HEK293 (cell line): ENCODE measurements around the gene ESRRG.

ENCODE experiments used
- CTCF ChIA-PET: fragments of 350-600 bp; formaldehyde crosslinking; extraction: SDS; loops from one replicate; lab custom pipeline; 2021; ENCODE audit warnings: antibody characterized with exemption; lab: Yijun Ruan, JAX
- POLR2A ChIA-PET: fragments of 300-600 bp; formaldehyde crosslinking; extraction: SDS; loops from one replicate; lab custom pipeline; 2020; ENCODE audit warnings: antibody characterized with exemption, inconsistent platforms; lab: Yijun Ruan, JAX
- H3K27ac ChIP-seq: fragments of 200-500 bp; sonication (Bioruptor generic); 2 replicates; pipeline ENCODE4 v1.5.1; 2014; ENCODE audit warnings: low read depth, low read length, control low read depth, inconsistent platforms; ENCODE audit errors: extremely low read depth
- H3K36me3 ChIP-seq, 2 experiments: fragments of 200-500 bp in 1 of 2; sonication (Bioruptor generic) in 1 of 2; 1 replicate in 1 of 2; 2 replicates in 1 of 2; pipeline ENCODE4 v1.5.1; 2014 to 2017; ENCODE audit warnings: inconsistent platforms in 2 of 2, low read length in 2 of 2; ENCODE audit not compliant: control insufficient read depth in 2 of 2, insufficient read depth in 1 of 2
- H3K4me1 ChIP-seq: fragments of 200-500 bp; sonication (Bioruptor generic); 2 replicates; pipeline ENCODE4 v1.5.1; 2014; ENCODE audit warnings: mild to moderate bottlenecking, low read length, inconsistent platforms; ENCODE audit not compliant: control insufficient read depth, insufficient read depth
- H3K4me3 ChIP-seq: 2 replicates; pipeline ENCODE4 v1.5.1; 2011; ENCODE audit warnings: low read depth, mild to moderate bottlenecking, control low read depth, low read length, moderate library complexity
- H3K9me3 ChIP-seq: fragments of 200-500 bp; sonication (Bioruptor generic); 2 replicates; pipeline ENCODE4 v1.5.1; 2014; ENCODE audit warnings: low read depth, low read length, inconsistent platforms; ENCODE audit not compliant: control insufficient read depth, insufficient read depth
- SETDB1 ChIP-seq: IDR thresholded peaks from one replicate; pipeline ENCODE4 v1.6.1; 2017; ENCODE audit warnings: mild to moderate bottlenecking, low read length, moderate library complexity, mixed read lengths; ENCODE audit not compliant: insufficient read length
- TRIM28 ChIP-seq: IDR thresholded peaks from 2 replicates; pipeline ENCODE4 v1.6.1; 2011; ENCODE audit warnings: low read length, control low read depth, borderline replicate concordance
- YY2 ChIP-seq: fragments of 450-650 bp; formaldehyde crosslinking; IDR thresholded peaks from 2 replicates; pipeline ENCODE4 v1.5.1; 2016; ENCODE audit warnings: missing biosample characterization, missing genetic modification characterization
- ZFP37 ChIP-seq: fragments of 450-650 bp; formaldehyde crosslinking; IDR thresholded peaks from 2 replicates; pipeline ENCODE4 v1.5.1; 2016; ENCODE audit warnings: missing biosample characterization, missing genetic modification characterization
- ZNF133 ChIP-seq: fragments of 450-650 bp; formaldehyde crosslinking; IDR thresholded peaks from 2 replicates; pipeline ENCODE4 v1.5.1; 2016; ENCODE audit warnings: missing biosample characterization, missing genetic modification characterization
- ZNF184 ChIP-seq: fragments of 450-650 bp; IDR thresholded peaks from 2 replicates; pipeline ENCODE4 v1.5.1; 2018; ENCODE audit warnings: missing biosample characterization, mild to moderate bottlenecking, missing genetic modification characterization
- ZNF223 ChIP-seq: fragments of 450-650 bp; formaldehyde crosslinking; IDR thresholded peaks from 2 replicates; pipeline ENCODE4 v1.5.1; 2016; ENCODE audit warnings: missing biosample characterization, missing genetic modification characterization
- ZNF26 ChIP-seq: fragments of 450-650 bp; formaldehyde crosslinking; IDR thresholded peaks from 2 replicates; pipeline ENCODE4 v1.5.1; 2016; ENCODE audit warnings: missing biosample characterization, missing genetic modification characterization
- ZNF266 ChIP-seq: fragments of 450-650 bp; formaldehyde crosslinking; IDR thresholded peaks from 2 replicates; pipeline ENCODE4 v1.5.1; 2016; ENCODE audit warnings: missing biosample characterization, missing genetic modification characterization, low read depth
- ZNF324 ChIP-seq: fragments of 450-650 bp; formaldehyde crosslinking; IDR thresholded peaks from 2 replicates; pipeline ENCODE4 v1.5.1; 2016; ENCODE audit warnings: missing biosample characterization, missing genetic modification characterization
- ZNF398 ChIP-seq: fragments of 450-650 bp; formaldehyde crosslinking; IDR thresholded peaks from 2 replicates; pipeline ENCODE4 v1.5.1; 2017; ENCODE audit warnings: missing biosample characterization, missing genetic modification characterization
- ZNF423 ChIP-seq: fragments of 450-650 bp; formaldehyde crosslinking; IDR thresholded peaks from 2 replicates; pipeline ENCODE4 v1.5.1; 2016; ENCODE audit warnings: missing biosample characterization, missing genetic modification characterization
- ZNF48 ChIP-seq: fragments of 450-650 bp; formaldehyde crosslinking; IDR thresholded peaks from 2 replicates; pipeline ENCODE4 v1.5.1; 2016; ENCODE audit warnings: missing biosample characterization, missing genetic modification characterization
- ZNF548 ChIP-seq: fragments of 450-650 bp; formaldehyde crosslinking; IDR thresholded peaks from 2 replicates; pipeline ENCODE4 v1.5.1; 2016; ENCODE audit warnings: missing biosample characterization, missing genetic modification characterization
- ZNF560 ChIP-seq: fragments of 450-650 bp; formaldehyde crosslinking; IDR thresholded peaks from 2 replicates; pipeline ENCODE4 v1.5.1; 2017; ENCODE audit warnings: missing biosample characterization, missing genetic modification characterization, borderline replicate concordance
- ZNF670 ChIP-seq: fragments of 450-650 bp; formaldehyde crosslinking; IDR thresholded peaks from 2 replicates; pipeline ENCODE4 v1.5.1; 2016; ENCODE audit warnings: missing biosample characterization, missing genetic modification characterization, low read depth
- ZNF701 ChIP-seq: fragments of 450-650 bp; formaldehyde crosslinking; IDR thresholded peaks from 2 replicates; pipeline ENCODE4 v1.5.1; 2016; ENCODE audit warnings: missing biosample characterization, missing genetic modification characterization
- ZNF747 ChIP-seq: fragments of 450-650 bp; formaldehyde crosslinking; IDR thresholded peaks from 2 replicates; pipeline ENCODE4 v1.5.1; 2016; ENCODE audit warnings: missing biosample characterization, missing genetic modification characterization
- TF ChIP-seq, protein P1 (sequence below): fragments of 450-650 bp; formaldehyde crosslinking; IDR thresholded peaks from 2 replicates; pipeline ENCODE4 v1.5.1; 2016; ENCODE audit warnings: missing biosample characterization, missing genetic modification characterization

Gene ESRRG

GRCh38 chr1:216722821-216723220 lies 408 bp downstream of the ESRRG start (continued):
- TF ChIP-seq ZNF184 (tag by site-specific recombination) (no peak), ZNF266 (tag by site-specific recombination) (no peak), ZNF670 (tag by site-specific recombination) (no peak), ZFP37 (tag by site-specific recombination) (no peak), ZNF48 (no peak), SETDB1 (no peak), ZNF26 (tag by site-specific recombination) (no peak)
- TF ChIP-seq, all 188 proteins: peak for 0

- no peak for TF ChIP-seq ZNF548 (tag by site-specific recombination)
- TF ChIP-seq ZNF324, result no peak
- no peak for TF ChIP-seq ZNF747 (tag by site-specific recombination)
- TF ChIP-seq ZNF701 (tag by site-specific recombination), result no peak
- no peak for TF ChIP-seq ZNF560 (tag by site-specific recombination)
- peak; percentile 28; the same call in 1 of the 2 replicates for TF ChIP-seq TRIM28
- no peak for TF ChIP-seq ZNF423
Measured at GRCh38 chr1:216721863-216722262, 1.4 kb downstream of the ESRRG start.

GRCh38 chr1:216721062-216721461 lies 2.2 kb downstream of the ESRRG start:
- ChIA-PET POLR2A (no interaction called here), CTCF (interaction anchor here (0.6 kb wide), 1 partner anchor 608 kb away, joined by 3 read pairs; no protein-coding TSS in a partner anchor)
- Histone ChIP-seq H3K4me1 (no peaks in the 10 kb centered on the region), H3K9me3 (no peaks in the 10 kb centered on the region), H3K27ac (no peak overlapping the region), H3K4me3 (no peak overlapping the region), H3K36me3 (no peaks in the 10 kb centered on the region)
- TF ChIP-seq, protein P1, sequence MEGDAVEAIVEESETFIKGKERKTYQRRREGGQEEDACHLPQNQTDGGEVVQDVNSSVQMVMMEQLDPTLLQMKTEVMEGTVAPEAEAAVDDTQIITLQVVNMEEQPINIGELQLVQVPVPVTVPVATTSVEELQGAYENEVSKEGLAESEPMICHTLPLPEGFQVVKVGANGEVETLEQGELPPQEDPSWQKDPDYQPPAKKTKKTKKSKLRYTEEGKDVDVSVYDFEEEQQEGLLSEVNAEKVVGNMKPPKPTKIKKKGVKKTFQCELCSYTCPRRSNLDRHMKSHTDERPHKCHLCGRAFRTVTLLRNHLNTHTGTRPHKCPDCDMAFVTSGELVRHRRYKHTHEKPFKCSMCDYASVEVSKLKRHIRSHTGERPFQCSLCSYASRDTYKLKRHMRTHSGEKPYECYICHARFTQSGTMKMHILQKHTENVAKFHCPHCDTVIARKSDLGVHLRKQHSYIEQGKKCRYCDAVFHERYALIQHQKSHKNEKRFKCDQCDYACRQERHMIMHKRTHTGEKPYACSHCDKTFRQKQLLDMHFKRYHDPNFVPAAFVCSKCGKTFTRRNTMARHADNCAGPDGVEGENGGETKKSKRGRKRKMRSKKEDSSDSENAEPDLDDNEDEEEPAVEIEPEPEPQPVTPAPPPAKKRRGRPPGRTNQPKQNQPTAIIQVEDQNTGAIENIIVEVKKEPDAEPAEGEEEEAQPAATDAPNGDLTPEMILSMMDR (tag by site-specific recombination), result no peak
- TF ChIP-seq YY2, result no peak
- no peak for TF ChIP-seq ZNF398 (tag by site-specific recombination)
- TF ChIP-seq ZNF223, result no peak
- TF ChIP-seq ZNF133 (tag by site-specific recombination), result no peak

More at GRCh38 chr1:216721863-216722262, 1.4 kb downstream of the ESRRG start:
- CTCF ChIA-PET, result no interaction called here
- Histone ChIP-seq H3K36me3 (no peaks in the 10 kb centered on the region), H3K4me1 (no peaks in the 10 kb centered on the region), H3K27ac (no peak overlapping the region), H3K9me3 (no peaks in the 10 kb centered on the region), H3K4me3 (no peak overlapping the region)
- POLR2A ChIA-PET, result no interaction called here
